HG03457 (cell line): ENCODE data around the gene PLAGL2.
A peak's percentile ranks its signal among the peaks of the same experiment; 100 is the strongest.
"Not testable (repeated sequence)": the region's sequence is repeated elsewhere in the genome, so short reads cannot be mapped to it uniquely, and the experiment has no call there.

Experiments used
- ATAC-seq: cut with Tn5 transposase; IDR thresholded peaks from one replicate; pipeline ENCODE4 v1.9.1; 2021; ENCODE audit warnings: moderate number of reproducible peaks; ENCODE audit not compliant: unreplicated experiment

PLAGL2 gene

GRCh38 chr20:32207626-32208498 lies at the start of gene PLAGL2, which contains the start of gene POFUT1:
TSS of gene PLAGL2 (minus strand) at chr20:32207743. CDS start at chr20:32202178, 5,565 bp downstream.
TSS of gene POFUT1 (plus strand) at chr20:32207880. CDS start at chr20:32207942, 62 bp downstream.
- peak; percentile 81 for ATAC-seq

GRCh38 chr20:32252189-32252588 lies 44.6 kb upstream of the PLAGL2 start:
- no peak for ATAC-seq

- ATAC-seq: no peak
Observed at GRCh38 chr20:32251470-32251869, 43.9 kb upstream of the PLAGL2 start.

GRCh38 chr20:32249030-32249738 lies 41.6 kb upstream of the PLAGL2 start:
- ATAC-seq: no peak

GRCh38 chr20:32248043-32248442 lies 40.5 kb upstream of the PLAGL2 start:
- ATAC-seq: no peak

- not testable (repeated sequence) for ATAC-seq
Observed at GRCh38 chr20:32246208-32246607, 38.7 kb upstream of the PLAGL2 start.

- no peak for ATAC-seq
Observed at GRCh38 chr20:32244959-32245358, 37.4 kb upstream of the PLAGL2 start.

GRCh38 chr20:32244150-32244823 lies 36.7 kb upstream of the PLAGL2 start:
- ATAC-seq: no peak

- ATAC-seq: no peak
Observed at GRCh38 chr20:32241807-32242206, 34.3 kb upstream of the PLAGL2 start.

GRCh38 chr20:32240205-32240604 lies 32.7 kb upstream of the PLAGL2 start:
- no peak for ATAC-seq

GRCh38 chr20:32238483-32239425 lies 31.2 kb upstream of the PLAGL2 start:
- ATAC-seq: no peak

GRCh38 chr20:32237419-32237818 lies 29.9 kb upstream of the PLAGL2 start:
- no peak for ATAC-seq

- no peak for ATAC-seq
Observed at GRCh38 chr20:32236819-32237218, 29.3 kb upstream of the PLAGL2 start.

- ATAC-seq: no peak
Observed at GRCh38 chr20:32236048-32236533, 28.5 kb upstream of the PLAGL2 start.

GRCh38 chr20:32235331-32236047 lies 27.9 kb upstream of the PLAGL2 start:
- no peak for ATAC-seq

GRCh38 chr20:32234135-32234808 lies 26.7 kb upstream of the PLAGL2 start:
- no peak for ATAC-seq

- no peak for ATAC-seq
Observed at GRCh38 chr20:32233286-32233685, 25.7 kb upstream of the PLAGL2 start.

- no peak for ATAC-seq
Observed at GRCh38 chr20:32232326-32232886, 24.9 kb upstream of the PLAGL2 start.

- no peak for ATAC-seq
Observed at GRCh38 chr20:32231847-32232246, 24.3 kb upstream of the PLAGL2 start.
